ENCODE measurements around the gene NBDY.
A peak's percentile ranks its signal among the peaks of the same experiment; 100 is the strongest.
"Not testable (repeated sequence)": the region's sequence is repeated elsewhere in the genome, so short reads cannot be mapped to it uniquely, and the experiment has no call there.

The NBDY gene

DNA sequence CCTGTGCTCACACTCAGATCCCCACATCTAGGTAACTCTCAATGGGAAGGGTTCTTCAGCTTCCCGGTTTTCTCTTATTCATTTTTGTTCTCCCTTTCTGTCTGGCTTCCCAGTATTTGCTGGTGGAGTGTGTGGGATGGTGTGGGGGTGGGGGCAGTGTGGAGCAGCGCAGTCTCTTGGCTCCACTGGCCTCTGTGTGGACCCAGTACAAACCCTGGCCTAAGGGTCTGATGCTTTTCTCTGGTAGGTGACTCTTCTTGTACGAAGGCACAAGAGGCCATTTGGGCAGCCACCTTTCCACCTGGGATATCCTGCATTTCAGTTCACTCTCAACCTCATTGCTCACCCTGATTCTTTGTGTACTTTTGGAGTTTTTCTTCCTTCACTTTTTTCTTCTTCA, 71.3 kb downstream of the NBDY start:
- H3K27me3 ChIP-seq = 0 out of 2 replicates have a peak, but pooled peaks cover 4% of the 10 kb centered on the region
- peak overlapping the region; percentile 52 for H3K4me2 ChIP-seq
- 0 out of 2 replicates have a peak, but pooled peaks cover 18% of the 10 kb centered on the region for H3K36me3 ChIP-seq
- 0 out of 2 replicates have a peak, but pooled peaks cover 9% of the 10 kb centered on the region for H4K20me1 ChIP-seq
- H3K4me3 ChIP-seq = no peak overlapping the region
- H3K27ac ChIP-seq = no peak overlapping the region
- H3K9ac ChIP-seq = no peak overlapping the region
- peaks cover 56% of the 10 kb centered on the region for H3K4me1 ChIP-seq
- no peak for TF ChIP-seq Cebpa-rat (IDR thresholded peaks at IDR 0.05)
- no peaks in the 10 kb centered on the region for H3K9me3 ChIP-seq

GRCh38 chrX:56800801-56801200, 71.8 kb downstream of the NBDY start:
- no peak for TF ChIP-seq Cebpa-rat (IDR thresholded peaks at IDR 0.05)
- Histone ChIP-seq H3K4me3 (no peak overlapping the region), H3K36me3 (0 out of 2 replicates have a peak, but pooled peaks cover 18% of the 10 kb centered on the region), H3K27me3 (0 out of 2 replicates have a peak, but pooled peaks cover 4% of the 10 kb centered on the region), H3K4me2 (peak overlapping the region; percentile 52), H3K9ac (no peak overlapping the region), H3K9me3 (no peaks in the 10 kb centered on the region), H4K20me1 (0 out of 2 replicates have a peak, but pooled peaks cover 9% of the 10 kb centered on the region), H3K27ac (no peak overlapping the region), H3K4me1 (peaks cover 56% of the 10 kb centered on the region)

DNA sequence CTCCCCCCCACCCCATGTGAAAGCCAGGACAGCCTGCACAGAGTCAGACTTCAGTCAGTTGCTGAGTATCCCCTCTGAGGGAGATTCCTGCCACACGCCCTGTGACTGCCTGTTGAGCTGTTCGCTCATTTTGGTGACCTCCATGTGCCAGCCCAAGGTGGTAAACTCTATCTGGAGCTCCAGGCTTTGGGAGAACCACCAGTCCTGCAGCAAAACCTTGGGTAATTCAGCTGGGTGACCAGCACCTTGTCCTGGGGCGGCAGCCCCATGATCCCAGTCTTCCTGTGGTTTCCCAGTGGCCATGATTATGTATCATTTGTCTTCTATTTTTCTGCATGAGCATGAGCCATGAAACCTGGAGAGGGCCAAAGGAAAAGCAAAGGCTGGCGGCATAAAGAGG, 73.4 kb downstream of the NBDY start:
- Histone ChIP-seq H3K4me1 (peaks cover 56% of the 10 kb centered on the region), H3K9ac (peak overlapping the region; percentile 89; the same call in 1 of the 2 replicates), H3K9me3 (no peaks in the 10 kb centered on the region), H3K27ac (no peak overlapping the region), H3K27me3 (no peaks in the 10 kb centered on the region), H3K4me2 (peak overlapping the region; percentile 72), H3K4me3 (peak overlapping the region; percentile 72), H3K36me3 (0 out of 2 replicates have a peak, but pooled peaks cover 18% of the 10 kb centered on the region), H4K20me1 (0 out of 2 replicates have a peak, but pooled peaks cover 9% of the 10 kb centered on the region)
- TF ChIP-seq Cebpa-rat (IDR thresholded peaks at IDR 0.05) = no peak

DNA sequence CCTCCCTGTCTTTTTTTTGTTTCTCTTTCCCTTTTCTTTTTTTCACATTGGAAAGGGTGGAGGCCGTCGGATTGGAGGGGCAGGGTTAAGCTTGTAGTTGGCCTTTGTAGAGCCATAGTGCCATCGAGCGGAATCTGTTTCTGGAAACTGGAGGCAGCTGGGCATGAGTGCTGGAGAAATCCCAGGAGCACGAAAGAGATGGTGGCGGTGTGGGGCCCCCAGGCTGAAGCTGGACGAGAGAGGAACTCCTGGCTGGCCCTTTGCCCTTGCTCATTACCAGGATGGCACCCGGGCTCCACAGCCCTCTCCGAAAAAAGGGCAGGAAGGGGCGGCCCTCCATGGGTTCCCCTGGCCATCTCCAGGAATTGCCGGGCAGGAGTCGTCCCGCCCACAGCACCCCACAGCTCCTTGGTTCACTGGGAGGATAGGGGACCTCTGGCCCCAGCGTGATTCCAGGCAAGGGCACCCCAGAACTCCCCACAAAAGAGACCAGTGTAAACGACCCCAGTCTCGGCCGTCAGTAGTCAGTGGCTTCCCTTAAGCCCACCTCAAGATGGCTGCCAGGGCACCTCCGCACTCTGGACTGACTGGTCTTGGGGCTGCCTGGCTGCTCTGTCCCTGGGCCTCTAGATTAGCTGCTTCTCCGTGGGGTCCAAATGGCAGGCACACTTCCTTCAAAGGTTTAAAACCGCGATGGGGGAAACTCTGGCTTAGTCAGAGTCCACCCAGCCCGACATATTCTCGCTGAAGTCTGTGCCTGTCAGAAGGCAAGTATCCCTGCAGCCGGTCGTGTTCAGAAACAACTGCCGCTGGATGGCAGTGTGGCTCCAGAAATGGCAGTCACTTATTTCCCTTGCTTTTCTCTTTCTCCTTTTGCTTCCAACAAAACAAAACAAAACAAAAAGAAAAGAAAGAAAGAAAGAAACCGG, 74.1 kb downstream of the NBDY start:
- peak overlapping the region; percentile 72 for H3K4me2 ChIP-seq
- H3K9ac ChIP-seq = peak overlapping the region; percentile 89
- H3K27ac ChIP-seq = peak overlapping the region; percentile 89
- no peaks in the 10 kb centered on the region for H3K27me3 ChIP-seq
- 0 out of 2 replicates have a peak, but pooled peaks cover 18% of the 10 kb centered on the region for H3K36me3 ChIP-seq
- peaks cover 51% of the 10 kb centered on the region for H3K4me1 ChIP-seq
- TF ChIP-seq Cebpa-rat (IDR thresholded peaks at IDR 0.05) = no peak
- H3K4me3 ChIP-seq = peak overlapping the region; percentile 72
- H3K9me3 ChIP-seq = no peaks in the 10 kb centered on the region
- 0 out of 2 replicates have a peak, but pooled peaks cover 9% of the 10 kb centered on the region for H4K20me1 ChIP-seq

- TF ChIP-seq Cebpa-rat (IDR thresholded peaks at IDR 0.05) = no peak
- H3K9ac ChIP-seq = peak overlapping the region; percentile 89; the same call in 1 of the 2 replicates
Observed at GRCh38 chrX:56803850-56804681, 75.0 kb downstream of the NBDY start.

GRCh38 chrX:56804867-56805266, 75.8 kb downstream of the NBDY start:
- TF ChIP-seq Cebpa-rat (IDR thresholded peaks at IDR 0.05) = no peak
- H3K9me3 ChIP-seq = no peaks in the 10 kb centered on the region
- no peaks in the 10 kb centered on the region for H3K27me3 ChIP-seq
- 0 out of 2 replicates have a peak, but pooled peaks cover 14% of the 10 kb centered on the region for H3K36me3 ChIP-seq
- no peak overlapping the region for H3K27ac ChIP-seq
- peaks cover 35% of the 10 kb centered on the region for H3K4me1 ChIP-seq
- H3K4me2 ChIP-seq = no peak overlapping the region
- no peak overlapping the region for H3K4me3 ChIP-seq
- H4K20me1 ChIP-seq = no peaks in the 10 kb centered on the region
- no peak overlapping the region for H3K9ac ChIP-seq

More at GRCh38 chrX:56803850-56804681, 75.0 kb downstream of the NBDY start:
- Histone ChIP-seq H3K27ac (peak overlapping the region; percentile 89), H3K4me1 (peaks cover 42% of the 10 kb centered on the region), H3K9me3 (no peaks in the 10 kb centered on the region), H3K27me3 (no peaks in the 10 kb centered on the region), H3K4me2 (peak overlapping the region; percentile 72), H3K36me3 (0 out of 2 replicates have a peak, but pooled peaks cover 15% of the 10 kb centered on the region), H4K20me1 (0 out of 2 replicates have a peak, but pooled peaks cover 4% of the 10 kb centered on the region), H3K4me3 (peak overlapping the region; percentile 72)

GRCh38 chrX:56805399-56805798, 76.4 kb downstream of the NBDY start:
- H3K4me2 ChIP-seq = no peak overlapping the region

DNA sequence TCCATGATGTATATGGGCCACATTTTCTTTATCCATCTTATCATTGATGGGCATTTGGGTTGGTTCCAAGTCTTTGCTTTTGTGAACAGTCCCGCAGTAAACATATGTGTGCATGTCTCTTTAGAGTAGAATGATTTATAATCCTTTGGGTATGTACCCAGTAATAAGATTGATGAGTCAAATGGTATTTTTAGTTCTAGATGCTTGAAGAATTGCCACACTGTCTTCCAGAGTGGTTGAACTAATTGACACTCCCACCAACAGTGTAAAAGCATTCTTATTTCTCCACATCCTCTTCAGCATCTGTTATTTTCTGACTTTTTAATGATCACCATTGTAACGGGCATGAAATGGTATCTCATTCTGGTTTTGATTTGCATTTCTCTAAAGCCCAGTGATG, 77.1 kb downstream of the NBDY start:
- H3K4me3 ChIP-seq, H3K4me2 ChIP-seq, H3K27me3 ChIP-seq, H3K27ac ChIP-seq, H3K9ac ChIP-seq, H3K9me3 ChIP-seq: not testable (repeated sequence)
- peaks cover 27% of the 10 kb centered on the region for H3K4me1 ChIP-seq
- peaks cover 10% of the 10 kb centered on the region for H4K20me1 ChIP-seq
- H3K36me3 ChIP-seq = 0 out of 2 replicates have a peak, but pooled peaks cover 14% of the 10 kb centered on the region

More at GRCh38 chrX:56805399-56805798, 76.4 kb downstream of the NBDY start:
- Histone ChIP-seq H3K27me3 (no peaks in the 10 kb centered on the region), H4K20me1 (peaks cover 2% of the 10 kb centered on the region; the same call in 1 of the 2 replicates), H3K4me3 (no peak overlapping the region), H3K36me3 (0 out of 2 replicates have a peak, but pooled peaks cover 14% of the 10 kb centered on the region), H3K27ac (no peak overlapping the region), H3K9ac (no peak overlapping the region), H3K9me3 (no peaks in the 10 kb centered on the region), H3K4me1 (peaks cover 30% of the 10 kb centered on the region)
- TF ChIP-seq Cebpa-rat (IDR thresholded peaks at IDR 0.05) = no peak

DNA sequence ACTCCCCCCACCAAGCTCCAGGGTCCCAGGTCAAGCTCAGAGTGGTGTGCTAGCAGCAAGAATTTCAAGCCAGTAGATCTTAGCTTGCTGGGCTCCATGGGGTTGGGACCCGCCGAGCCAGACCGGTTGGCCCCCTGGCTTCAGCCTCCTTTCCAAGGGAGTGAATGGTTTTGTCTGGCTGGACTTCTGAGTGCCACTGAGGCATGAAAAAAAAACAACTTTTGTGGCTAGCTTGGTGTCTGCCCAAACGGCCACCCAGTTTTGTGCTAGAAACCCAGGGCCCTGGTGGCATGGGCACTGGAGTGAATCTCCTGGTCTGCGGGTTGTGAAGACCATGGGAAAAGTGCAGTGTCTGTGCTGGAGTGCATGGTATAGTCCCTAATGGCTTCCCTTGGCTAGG, 82.6 kb downstream of the NBDY start:
- H3K36me3 ChIP-seq = no peaks in the 10 kb centered on the region
- peaks cover 30% of the 10 kb centered on the region for H3K4me1 ChIP-seq
- peak overlapping the region; percentile 60 for H3K4me2 ChIP-seq
- peaks cover 23% of the 10 kb centered on the region for H4K20me1 ChIP-seq
- no peaks in the 10 kb centered on the region for H3K27me3 ChIP-seq
- 0 out of 2 replicates have a peak overlapping the region, but pooled peaks have one; percentile 26 for H3K27ac ChIP-seq
- no peak overlapping the region for H3K4me3 ChIP-seq
- H3K9me3 ChIP-seq = no peaks in the 10 kb centered on the region
- TF ChIP-seq Cebpa-rat (IDR thresholded peaks at IDR 0.05) = no peak
- 0 out of 2 replicates have a peak overlapping the region, but pooled peaks have one; percentile 9 for H3K9ac ChIP-seq

All from BLaER1 (cell line).